Mesendoderm (in vitro differentiated cells): ENCODE data around the gene NCK2.

Experiments used
- DNase-seq: peaks from one replicate; pipeline ENCODE4 v3.0.0; 2013
- H2AK5ac ChIP-seq: 2 replicates; pipeline ENCODE4 v1.6.1; 2013; ENCODE audit warnings: low read length, inconsistent platforms
- H2BK120ac ChIP-seq: 2 replicates; pipeline ENCODE4 v1.6.1; 2013; ENCODE audit warnings: low read depth, mild to moderate bottlenecking, low read length, moderate library complexity, mixed read lengths
- H2BK15ac ChIP-seq: replicated peaks from 2 replicates; pipeline ENCODE4 v1.6.1; 2013; ENCODE audit warnings: low read depth, mild to moderate bottlenecking, moderate library complexity
- H2BK5ac ChIP-seq: 2 replicates; pipeline ENCODE4 v1.6.1; 2013; ENCODE audit warnings: low read length, inconsistent platforms
- H3K18ac ChIP-seq: 2 replicates; pipeline ENCODE4 v1.6.1; 2013; ENCODE audit warnings: mild to moderate bottlenecking, low read length, mixed read lengths
- H3K23ac ChIP-seq: one replicate; pipeline ENCODE4 v1.6.1; 2013; ENCODE audit warnings: low read length
- H3K27ac ChIP-seq: 2 replicates; pipeline ENCODE4 v1.5.1; 2013; ENCODE audit warnings: low read depth, mild to moderate bottlenecking, inconsistent platforms, low read length, moderate library complexity
- H3K27me3 ChIP-seq: 2 replicates; pipeline ENCODE4 v1.6.1; 2013; ENCODE audit warnings: low read length, control low read depth, mild to moderate bottlenecking, inconsistent platforms; ENCODE audit not compliant: insufficient read depth, poor library complexity
- H3K36me3 ChIP-seq: 2 replicates; pipeline ENCODE4 v1.6.1; 2013; ENCODE audit warnings: low read length, inconsistent platforms; ENCODE audit not compliant: control insufficient read depth, insufficient read depth
- H3K4ac ChIP-seq: one replicate; pipeline ENCODE4 v1.6.1; 2013; ENCODE audit warnings: low read depth, mild to moderate bottlenecking, low read length, moderate library complexity
- H3K4me1 ChIP-seq: 2 replicates; pipeline ENCODE4 v1.6.1; 2013; ENCODE audit warnings: low read depth, low read length, inconsistent platforms; ENCODE audit not compliant: control insufficient read depth
- H3K4me2 ChIP-seq: 2 replicates; pipeline ENCODE4 v1.6.1; 2013; ENCODE audit warnings: low read length
- H3K4me3 ChIP-seq: 2 replicates; pipeline ENCODE4 v1.5.1; 2013; ENCODE audit warnings: mild to moderate bottlenecking, low read length
- H3K56ac ChIP-seq: one replicate; pipeline ENCODE4 v1.6.1; 2013; ENCODE audit warnings: low read length
- H3K79me1 ChIP-seq: 2 replicates; pipeline ENCODE4 v1.6.1; 2013; ENCODE audit warnings: low read length, inconsistent platforms
- H3K79me2 ChIP-seq: 2 replicates; pipeline ENCODE4 v1.6.1; 2013; ENCODE audit warnings: mild to moderate bottlenecking, low read length; ENCODE audit not compliant: control insufficient read depth, insufficient read depth
- H3K9ac ChIP-seq: 2 replicates; pipeline ENCODE4 v1.6.1; 2013; ENCODE audit warnings: low read length, inconsistent platforms
- H4K5ac ChIP-seq: one replicate; pipeline ENCODE4 v1.6.1; 2013; ENCODE audit warnings: low read length
- H4K8ac ChIP-seq: one replicate; pipeline ENCODE4 v1.6.1; 2013; ENCODE audit warnings: low read depth, mild to moderate bottlenecking, control low read depth, low read length, moderate library complexity
- WGBS: extraction: QIAGEN DNeasy Blood & Tissue Kit; methylation state at CpG from one replicate; pipeline ENCODE4 v1.1.7; 2013; ENCODE audit warnings: low lambda C conversion rate, missing lambda C conversion rate; ENCODE audit not compliant: insufficient coverage; ENCODE audit errors: extremely low coverage; 5-methylcytosine and 5-hydroxymethylcytosine counted together

NCK2 gene

GRCh38 chr2:105792561-105792960, 47.8 kb downstream of the NCK2 start:
- Histone ChIP-seq H3K4me1 (peaks cover 8% of the 10 kb centered on the region), H4K8ac (no peak overlapping the region), H3K4ac (no peak overlapping the region), H3K56ac (no peak overlapping the region), H2BK5ac (no peak overlapping the region), H3K36me3 (no peaks in the 10 kb centered on the region), H3K18ac (no peak overlapping the region), H3K4me3 (no peak overlapping the region), H2BK120ac (no peak overlapping the region), H3K79me1 (peaks cover 22% of the 10 kb centered on the region), H3K4me2 (no peak overlapping the region), H3K27ac (no peak overlapping the region), H2AK5ac (no peak overlapping the region), H3K9ac (no peak overlapping the region), H3K23ac (no peak overlapping the region), H2BK15ac (no peak overlapping the region), H4K5ac (no peak overlapping the region), H3K79me2 (peaks cover 62% of the 10 kb centered on the region), H3K27me3 (no peaks in the 10 kb centered on the region)
- DNase-seq: no peak
- WGBS: no CpG with 5 or more reads among the region's 7 CpGs

- Histone ChIP-seq H3K27me3 (no peaks in the 10 kb centered on the region), H3K4me2 (no peak overlapping the region), H2BK5ac (no peak overlapping the region), H3K18ac (no peak overlapping the region), H2AK5ac (no peak overlapping the region), H2BK15ac (no peak overlapping the region), H3K4me1 (peaks cover 8% of the 10 kb centered on the region), H4K5ac (no peak overlapping the region), H3K9ac (no peak overlapping the region), H3K36me3 (no peaks in the 10 kb centered on the region), H3K27ac (no peak overlapping the region), H2BK120ac (no peak overlapping the region), H3K23ac (no peak overlapping the region), H3K4ac (no peak overlapping the region), H3K4me3 (no peak overlapping the region), H4K8ac (no peak overlapping the region), H3K79me1 (peaks cover 21% of the 10 kb centered on the region), H3K79me2 (peaks cover 62% of the 10 kb centered on the region), H3K56ac (no peak overlapping the region)
- whole genome bisulfite sequencing: no CpG with 5 or more reads among the region's 6 CpGs
- no peak for DNase-seq
These were observed 48.7 kb downstream of the NCK2 start for GRCh38 chr2:105793196-105793975.

GRCh38 chr2:105794926-105795574, 50.3 kb downstream of the NCK2 start:
- Histone ChIP-seq H3K4me3 (no peak overlapping the region), H2BK5ac (no peak overlapping the region), H3K23ac (no peak overlapping the region), H2AK5ac (no peak overlapping the region), H2BK120ac (no peak overlapping the region), H4K8ac (no peak overlapping the region), H4K5ac (no peak overlapping the region), H3K4me2 (no peak overlapping the region), H3K9ac (no peak overlapping the region), H3K4ac (no peak overlapping the region), H2BK15ac (no peak overlapping the region), H3K79me2 (peaks cover 69% of the 10 kb centered on the region), H3K27ac (no peak overlapping the region), H3K4me1 (peaks cover 8% of the 10 kb centered on the region), H3K79me1 (peaks cover 25% of the 10 kb centered on the region), H3K27me3 (no peaks in the 10 kb centered on the region), H3K56ac (no peak overlapping the region), H3K18ac (no peak overlapping the region), H3K36me3 (no peaks in the 10 kb centered on the region)
- 100% methylated on average over 1 of the region's 3 CpGs for WGBS
- DNase-seq: no peak

DNA sequence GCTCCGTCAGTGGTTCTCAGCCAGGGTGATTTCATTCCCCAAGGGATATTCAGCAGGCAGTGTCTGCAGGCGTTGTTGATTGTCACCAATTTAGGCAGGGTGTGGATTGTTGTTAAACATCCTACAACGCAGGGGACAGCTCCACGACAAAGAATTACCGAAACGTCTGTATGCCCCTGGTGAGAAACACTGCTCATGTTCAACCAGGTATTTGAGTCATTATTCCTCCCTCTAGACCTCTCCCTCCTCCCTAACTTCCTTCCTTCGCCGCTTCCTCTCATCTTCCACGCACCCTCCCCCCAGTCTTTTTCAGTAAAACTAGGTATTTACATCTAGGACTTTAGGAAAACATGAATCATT, 50.8 kb downstream of the NCK2 start:
- peaks cover 24% of the 10 kb centered on the region for H3K79me1 ChIP-seq
- H3K23ac ChIP-seq: no peak overlapping the region
- no peak overlapping the region for H4K5ac ChIP-seq
- H3K27ac ChIP-seq: no peak overlapping the region
- no peak overlapping the region for H2BK15ac ChIP-seq
- H3K4ac ChIP-seq: no peak overlapping the region
- H3K4me2 ChIP-seq: no peak overlapping the region
- H4K8ac ChIP-seq: no peak overlapping the region
- peak; percentile 76 for DNase-seq
- no peak overlapping the region for H3K4me3 ChIP-seq
- peaks cover 8% of the 10 kb centered on the region for H3K4me1 ChIP-seq
- peaks cover 69% of the 10 kb centered on the region for H3K79me2 ChIP-seq
- no peak overlapping the region for H3K18ac ChIP-seq
- no peak overlapping the region for H2BK120ac ChIP-seq
- no peak overlapping the region for H2AK5ac ChIP-seq
- H2BK5ac ChIP-seq: no peak overlapping the region
- no peaks in the 10 kb centered on the region for H3K27me3 ChIP-seq
- H3K9ac ChIP-seq: peak overlapping the region; percentile 13
- WGBS: no CpG with 5 or more reads among the region's 9 CpGs
- no peaks in the 10 kb centered on the region for H3K36me3 ChIP-seq
- no peak overlapping the region for H3K56ac ChIP-seq

DNA sequence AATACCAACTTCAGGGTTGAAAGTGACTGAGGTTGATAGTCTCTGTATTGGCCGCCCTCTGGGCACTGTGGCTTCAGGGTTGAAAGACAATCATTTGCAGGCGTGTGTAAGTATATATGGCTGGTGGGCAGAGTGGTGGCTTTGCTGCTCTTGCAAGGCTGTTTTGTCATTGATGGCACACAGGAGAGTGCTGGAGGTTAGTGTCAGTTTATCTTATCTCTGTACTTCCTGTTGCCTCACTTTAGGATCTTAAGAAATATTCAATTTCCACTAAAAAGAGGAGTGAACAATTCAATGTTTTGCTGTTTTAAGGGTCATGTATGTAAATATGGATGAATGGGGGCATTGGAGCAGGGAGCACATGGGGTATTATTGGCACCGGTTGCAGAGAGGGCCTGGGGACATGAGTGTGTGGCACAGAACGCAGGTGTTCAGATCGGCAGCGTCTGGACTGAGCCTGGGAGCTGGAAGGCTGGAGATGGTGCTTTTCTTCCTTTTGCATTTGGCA, 51.5 kb downstream of the NCK2 start:
- H3K27me3 ChIP-seq: no peaks in the 10 kb centered on the region
- no peak overlapping the region for H3K18ac ChIP-seq
- peaks cover 21% of the 10 kb centered on the region for H3K79me1 ChIP-seq
- no peak overlapping the region for H3K4me3 ChIP-seq
- no peak overlapping the region for H4K5ac ChIP-seq
- no peak overlapping the region for H2AK5ac ChIP-seq
- H3K4me2 ChIP-seq: no peak overlapping the region
- DNase-seq: no peak
- no peak overlapping the region for H3K4ac ChIP-seq
- H2BK15ac ChIP-seq: no peak overlapping the region
- H3K27ac ChIP-seq: no peak overlapping the region
- no peak overlapping the region for H4K8ac ChIP-seq
- H3K9ac ChIP-seq: no peak overlapping the region
- no peaks in the 10 kb centered on the region for H3K36me3 ChIP-seq
- H3K4me1 ChIP-seq: peaks cover 8% of the 10 kb centered on the region
- H2BK120ac ChIP-seq: no peak overlapping the region
- H2BK5ac ChIP-seq: no peak overlapping the region
- H3K23ac ChIP-seq: no peak overlapping the region
- peaks cover 70% of the 10 kb centered on the region for H3K79me2 ChIP-seq
- H3K56ac ChIP-seq: no peak overlapping the region
- WGBS: no CpG with 5 or more reads among the region's 6 CpGs
